ENCODE measurements around the gene MAP3K1.

MAP3K1 gene

DNA sequence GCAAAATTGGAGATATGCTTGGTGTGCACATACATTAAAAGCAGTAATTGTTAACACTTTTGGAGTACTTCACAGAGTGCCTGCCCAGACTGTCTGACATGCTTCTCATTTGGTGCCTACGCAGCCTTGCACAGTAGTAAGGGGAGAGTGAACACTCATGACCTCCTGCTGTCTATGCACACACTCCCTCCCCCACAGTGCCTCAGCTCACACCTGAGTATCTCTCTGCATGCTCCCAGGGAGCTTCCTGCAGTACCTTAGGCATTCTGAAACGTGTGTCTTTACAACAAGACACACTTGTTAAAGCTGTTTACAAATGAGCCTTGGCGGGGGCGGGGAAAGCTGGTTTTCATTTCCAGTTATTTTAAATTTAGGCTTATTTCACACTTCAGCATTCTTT is 18.0 kb downstream of the MAP3K1 start:
- Histone ChIP-seq H3K4me3 (IDR thresholded peaks at IDR 0.05; ENCODE audit: insufficient read depth, low read depth, low read length) (no peak overlapping the region), H3K27ac (no peak overlapping the region), H2AFZ (ENCODE audit: low read depth) (no peak overlapping the region), H4K20me1 (ENCODE audit: insufficient read depth) (peaks cover 18% of the 10 kb centered on the region; the same call in 1 of the 2 replicates), H3K27me3 (ENCODE audit: insufficient read depth, low read depth) (no peaks in the 10 kb centered on the region), H3K79me2 (ENCODE audit: insufficient read depth, low read depth) (peaks cover 92% of the 10 kb centered on the region), H3K4me1 (ENCODE audit: low read depth, poor library complexity, severe bottlenecking) (peaks cover 62% of the 10 kb centered on the region), H3K9ac (no peak overlapping the region), H3K36me3 (ENCODE audit: insufficient read depth) (no peaks in the 10 kb centered on the region), H3K4me2 (no peak overlapping the region)
- TF ChIP-seq, protein P1, sequence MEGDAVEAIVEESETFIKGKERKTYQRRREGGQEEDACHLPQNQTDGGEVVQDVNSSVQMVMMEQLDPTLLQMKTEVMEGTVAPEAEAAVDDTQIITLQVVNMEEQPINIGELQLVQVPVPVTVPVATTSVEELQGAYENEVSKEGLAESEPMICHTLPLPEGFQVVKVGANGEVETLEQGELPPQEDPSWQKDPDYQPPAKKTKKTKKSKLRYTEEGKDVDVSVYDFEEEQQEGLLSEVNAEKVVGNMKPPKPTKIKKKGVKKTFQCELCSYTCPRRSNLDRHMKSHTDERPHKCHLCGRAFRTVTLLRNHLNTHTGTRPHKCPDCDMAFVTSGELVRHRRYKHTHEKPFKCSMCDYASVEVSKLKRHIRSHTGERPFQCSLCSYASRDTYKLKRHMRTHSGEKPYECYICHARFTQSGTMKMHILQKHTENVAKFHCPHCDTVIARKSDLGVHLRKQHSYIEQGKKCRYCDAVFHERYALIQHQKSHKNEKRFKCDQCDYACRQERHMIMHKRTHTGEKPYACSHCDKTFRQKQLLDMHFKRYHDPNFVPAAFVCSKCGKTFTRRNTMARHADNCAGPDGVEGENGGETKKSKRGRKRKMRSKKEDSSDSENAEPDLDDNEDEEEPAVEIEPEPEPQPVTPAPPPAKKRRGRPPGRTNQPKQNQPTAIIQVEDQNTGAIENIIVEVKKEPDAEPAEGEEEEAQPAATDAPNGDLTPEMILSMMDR (conservative IDR thresholded peaks at IDR 0.05; ENCODE audit: low read depth, low read length): no peak

DNA sequence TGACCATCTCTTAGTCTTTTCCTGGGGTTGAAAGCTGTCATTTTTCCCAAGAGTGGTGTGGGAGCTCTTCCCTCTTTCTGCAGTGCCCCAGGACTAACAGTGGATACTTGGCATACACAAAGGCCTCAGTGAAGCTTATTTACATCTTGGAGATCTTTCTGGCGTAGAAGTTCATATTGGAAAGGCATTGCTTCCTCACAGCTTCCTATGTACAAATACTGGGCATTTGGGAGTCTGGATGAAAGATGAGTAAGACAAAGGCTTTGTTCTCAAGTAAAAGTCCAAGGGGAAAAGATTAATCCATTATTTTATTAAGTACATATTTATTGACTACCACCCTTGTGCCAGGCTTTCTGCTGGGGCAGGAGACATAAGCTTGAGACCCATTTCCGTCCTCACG is 22.0 kb downstream of the MAP3K1 start:
- Histone ChIP-seq H3K4me1 (ENCODE audit: low read depth, poor library complexity, severe bottlenecking) (peaks cover 63% of the 10 kb centered on the region), H3K79me2 (ENCODE audit: insufficient read depth, low read depth) (peaks cover 92% of the 10 kb centered on the region), H3K27me3 (ENCODE audit: insufficient read depth, low read depth) (no peaks in the 10 kb centered on the region), H3K9ac (no peak overlapping the region), H3K27ac (no peak overlapping the region; the same call in 1 of the 2 replicates), H3K4me3 (IDR thresholded peaks at IDR 0.05; ENCODE audit: insufficient read depth, low read depth, low read length) (no peak overlapping the region), H3K36me3 (ENCODE audit: insufficient read depth) (no peaks in the 10 kb centered on the region), H4K20me1 (ENCODE audit: insufficient read depth) (peaks cover 20% of the 10 kb centered on the region; the same call in 1 of the 2 replicates), H3K4me2 (no peak overlapping the region), H2AFZ (ENCODE audit: low read depth) (no peak overlapping the region)
- TF ChIP-seq, protein P1 (conservative IDR thresholded peaks at IDR 0.05; ENCODE audit: low read depth, low read length): no peak

DNA sequence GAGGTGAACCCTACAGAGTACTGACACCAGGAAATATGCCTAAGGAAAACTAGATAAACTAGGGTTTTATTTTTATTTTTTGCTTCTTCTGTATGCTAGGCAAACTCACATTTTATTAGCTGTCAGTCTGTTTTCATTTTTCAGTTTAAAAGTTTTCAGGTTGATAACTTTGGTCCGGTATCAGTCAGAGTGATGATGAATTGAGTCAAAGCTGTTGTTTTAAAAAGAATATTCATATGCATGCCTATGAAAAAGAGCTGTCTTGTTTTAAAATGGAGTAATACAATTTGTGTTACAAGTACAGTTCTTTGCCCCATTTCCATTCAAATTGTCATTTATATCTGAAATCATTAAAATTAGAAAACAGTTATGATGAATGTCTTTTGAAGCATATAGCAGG is 22.6 kb downstream of the MAP3K1 start:
- H3K9ac ChIP-seq: no peak overlapping the region
- peaks cover 63% of the 10 kb centered on the region for H3K4me1 ChIP-seq (ENCODE audit: low read depth, poor library complexity, severe bottlenecking)

DNA sequence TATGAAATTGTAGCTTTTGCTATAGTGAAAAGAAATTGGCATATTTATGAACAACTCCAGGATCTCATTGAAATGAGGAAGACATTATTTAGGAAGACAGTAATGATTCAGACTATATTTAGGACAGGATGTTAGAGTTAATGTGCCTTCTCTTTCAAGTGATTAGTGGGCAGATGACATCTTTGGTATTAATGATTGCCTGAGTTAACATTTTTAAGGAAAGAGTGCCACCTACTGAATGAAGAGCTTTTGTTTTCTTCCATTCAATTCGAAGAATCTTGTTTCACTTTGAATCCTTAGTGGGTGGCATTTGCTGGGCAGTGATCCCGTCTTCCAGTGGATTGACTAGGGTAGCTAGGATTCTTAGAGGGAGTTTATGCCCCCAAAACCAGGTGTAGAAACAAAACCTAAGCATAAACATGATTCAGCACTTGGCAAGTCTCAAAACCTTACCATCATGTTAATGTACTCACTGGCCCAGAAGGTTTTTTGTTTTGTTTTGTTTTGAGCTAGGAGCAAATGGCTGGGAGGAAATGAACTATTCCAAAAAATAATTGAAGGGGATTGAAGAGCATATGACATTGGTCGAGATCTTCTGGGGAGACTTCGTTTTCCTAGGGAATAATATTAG is 23.2 kb downstream of the MAP3K1 start:
- peak overlapping the region; percentile 30; the same call in 1 of the 2 replicates for H3K27ac ChIP-seq
- H3K4me3 ChIP-seq (IDR thresholded peaks at IDR 0.05; ENCODE audit: insufficient read depth, low read depth, low read length): no peak overlapping the region
- peaks cover 16% of the 10 kb centered on the region; the same call in 1 of the 2 replicates for H4K20me1 ChIP-seq (ENCODE audit: insufficient read depth)
- H3K4me1 ChIP-seq (ENCODE audit: low read depth, poor library complexity, severe bottlenecking): peaks cover 59% of the 10 kb centered on the region
- peak overlapping the region; percentile 16; the same call in 1 of the 2 replicates for H3K9ac ChIP-seq
- H3K4me2 ChIP-seq: peak overlapping the region; percentile 73
- TF ChIP-seq, protein P1 (conservative IDR thresholded peaks at IDR 0.05; ENCODE audit: low read depth, low read length): peak; percentile 88
- H3K79me2 ChIP-seq (ENCODE audit: insufficient read depth, low read depth): peaks cover 92% of the 10 kb centered on the region
- H3K36me3 ChIP-seq (ENCODE audit: insufficient read depth): no peaks in the 10 kb centered on the region
- no peaks in the 10 kb centered on the region for H3K27me3 ChIP-seq (ENCODE audit: insufficient read depth, low read depth)
- no peak overlapping the region for H2AFZ ChIP-seq (ENCODE audit: low read depth)

More for the DNA sequence above, 22.6 kb downstream of the MAP3K1 start:
- no peak overlapping the region; the same call in 1 of the 2 replicates for H3K27ac ChIP-seq
- no peaks in the 10 kb centered on the region for H3K36me3 ChIP-seq (ENCODE audit: insufficient read depth)
- H4K20me1 ChIP-seq (ENCODE audit: insufficient read depth): peaks cover 20% of the 10 kb centered on the region; the same call in 1 of the 2 replicates
- H3K4me2 ChIP-seq: peak overlapping the region; percentile 73; the same call in 1 of the 2 replicates
- no peaks in the 10 kb centered on the region for H3K27me3 ChIP-seq (ENCODE audit: insufficient read depth, low read depth)
- no peak overlapping the region for H2AFZ ChIP-seq (ENCODE audit: low read depth)
- peaks cover 92% of the 10 kb centered on the region for H3K79me2 ChIP-seq (ENCODE audit: insufficient read depth, low read depth)
- TF ChIP-seq, protein P1 (conservative IDR thresholded peaks at IDR 0.05; ENCODE audit: low read depth, low read length): no peak
- H3K4me3 ChIP-seq (IDR thresholded peaks at IDR 0.05; ENCODE audit: insufficient read depth, low read depth, low read length): no peak overlapping the region
